H9 (cell line): Measurements from ENCODE around the gene MAGI1. TPM values are rescaled to one million over a fixed set of nuclear protein-coding genes. Genes with fewer than 3 reads are reported as not detected.

Experiments
- DNase-seq: peaks from one replicate; pipeline ENCODE4 v3.0.0-alpha.2; 2017
- H2AFZ ChIP-seq: one replicate; pipeline ENCODE4 v1.6.1; 2013; ENCODE audit warnings: mild to moderate bottlenecking, low read length, control low read depth, moderate library complexity
- H2AK5ac ChIP-seq: 2 replicates; pipeline ENCODE4 v1.6.1; 2013; ENCODE audit warnings: low read length, control low read depth, mixed read lengths; ENCODE audit not compliant: insufficient read length
- H2BK120ac ChIP-seq: one replicate; pipeline ENCODE4 v1.6.1; 2013; ENCODE audit warnings: low read depth, mild to moderate bottlenecking, low read length, control low read depth, inconsistent platforms; ENCODE audit not compliant: poor library complexity, severe bottlenecking
- H2BK12ac ChIP-seq: 2 replicates; pipeline ENCODE4 v1.6.1; 2013; ENCODE audit warnings: low read length, control low read depth, mixed read lengths, low read depth; ENCODE audit not compliant: insufficient read length
- H2BK15ac ChIP-seq: 2 replicates; pipeline ENCODE4 v1.6.1; 2013; ENCODE audit warnings: low read depth, low read length, control low read depth
- H2BK20ac ChIP-seq: one replicate; pipeline ENCODE4 v1.6.1; 2013; ENCODE audit warnings: low read depth, mild to moderate bottlenecking, low read length, control low read depth, inconsistent platforms; ENCODE audit not compliant: poor library complexity, severe bottlenecking
- H2BK5ac ChIP-seq: 2 replicates; pipeline ENCODE4 v1.6.1; 2013; ENCODE audit warnings: low read length, control low read depth, mixed read lengths; ENCODE audit not compliant: insufficient read length
- H3K14ac ChIP-seq: 2 replicates; pipeline ENCODE4 v1.6.1; 2013; ENCODE audit warnings: low read length, control low read depth; ENCODE audit not compliant: insufficient read depth
- H3K18ac ChIP-seq: 2 replicates; pipeline ENCODE4 v1.6.1; 2013; ENCODE audit warnings: low read depth, mild to moderate bottlenecking, mixed read lengths, low read length, control low read depth; ENCODE audit not compliant: insufficient read length
- H3K23ac ChIP-seq: 2 replicates; pipeline ENCODE4 v1.6.1; 2013; ENCODE audit warnings: low read length, control low read depth, mixed read lengths, low read depth; ENCODE audit not compliant: insufficient read length
- H3K23me2 ChIP-seq: 2 replicates; pipeline ENCODE4 v1.6.1; 2013; ENCODE audit warnings: low read depth, mild to moderate bottlenecking, mixed read lengths, low read length, control low read depth; ENCODE audit not compliant: insufficient read length, poor library complexity, severe bottlenecking
- H3K27ac ChIP-seq: 2 replicates; pipeline ENCODE4 v1.5.1; 2013; ENCODE audit warnings: low read length, control low read depth, mixed read lengths, low read depth; ENCODE audit not compliant: insufficient read length
- H3K27me3 ChIP-seq: 2 replicates; pipeline ENCODE4 v1.6.1; 2013; ENCODE audit warnings: low read length, control low read depth, inconsistent platforms; ENCODE audit not compliant: insufficient read depth
- H3K4ac ChIP-seq: 2 replicates; pipeline ENCODE4 v1.6.1; 2013; ENCODE audit warnings: low read depth, mild to moderate bottlenecking, control low read depth, inconsistent platforms, low read length, moderate library complexity
- H3K4me1 ChIP-seq: 2 replicates; pipeline ENCODE4 v1.6.1; 2013; ENCODE audit warnings: low read length, control low read depth, inconsistent platforms; ENCODE audit not compliant: insufficient read depth
- H3K4me2 ChIP-seq: 2 replicates; pipeline ENCODE4 v1.6.1; 2013; ENCODE audit warnings: low read length, control low read depth, mixed read lengths; ENCODE audit not compliant: insufficient read length, insufficient read depth
- H3K56ac ChIP-seq: 2 replicates; pipeline ENCODE4 v1.6.1; 2013; ENCODE audit warnings: low read depth, mild to moderate bottlenecking, mixed read lengths, low read length, control low read depth; ENCODE audit not compliant: insufficient read length
- H3K79me1 ChIP-seq: 2 replicates; pipeline ENCODE4 v1.6.1; 2013; ENCODE audit warnings: low read depth, mild to moderate bottlenecking, moderate library complexity, low read length, control low read depth, inconsistent platforms; ENCODE audit not compliant: insufficient read depth, poor library complexity, severe bottlenecking
- H3K79me2 ChIP-seq: 2 replicates; pipeline ENCODE4 v1.6.1; 2013; ENCODE audit warnings: low read length, control low read depth, inconsistent platforms; ENCODE audit not compliant: insufficient read depth
- H3K9ac ChIP-seq: 2 replicates; pipeline ENCODE4 v1.6.1; 2013; ENCODE audit warnings: low read length, control low read depth, mixed read lengths; ENCODE audit not compliant: insufficient read length; ENCODE audit errors: extremely low read depth
- H3K9me3 ChIP-seq: one replicate; pipeline ENCODE4 v1.6.1; 2013; ENCODE audit warnings: low read depth, low read length, inconsistent platforms; ENCODE audit not compliant: control insufficient read depth
- H3T11ph ChIP-seq: one replicate; pipeline ENCODE4 v1.6.1; 2013; ENCODE audit warnings: mild to moderate bottlenecking, low read length, control low read depth, inconsistent platforms
- H4K20me1 ChIP-seq: one replicate; pipeline ENCODE4 v1.6.1; 2013; ENCODE audit not compliant: control insufficient read depth, insufficient read length, insufficient read depth
- H4K5ac ChIP-seq: 2 replicates; pipeline ENCODE4 v1.6.1; 2013; ENCODE audit warnings: low read depth, mild to moderate bottlenecking, mixed read lengths, low read length, control low read depth; ENCODE audit not compliant: insufficient read length
- H4K8ac ChIP-seq: replicated peaks from 2 replicates; pipeline ENCODE4 v1.6.1; 2013; ENCODE audit warnings: low read length, control low read depth, mixed read lengths, low read depth; ENCODE audit not compliant: insufficient read length
- H4K91ac ChIP-seq: 2 replicates; pipeline ENCODE4 v1.6.1; 2013; ENCODE audit warnings: low read depth, mild to moderate bottlenecking, moderate library complexity, mixed read lengths, low read length, control low read depth; ENCODE audit not compliant: insufficient read length
- H3K27ac Mint-ChIP-seq, 3 experiments: 2 replicates in 2 of 3; 3 replicates in 1 of 3; pipeline ENCODE4 v1.8.0; 2020 to 2021; ENCODE audit warnings: mixed read lengths in 3 of 3, mild to moderate bottlenecking in 1 of 3, moderate library complexity in 1 of 3
- H3K27me3 Mint-ChIP-seq: 2 replicates; pipeline ENCODE4 v1.8.0; 2021; ENCODE audit warnings: low read depth, mild to moderate bottlenecking, moderate library complexity, mixed read lengths
- H3K36me3 Mint-ChIP-seq, 3 experiments: 2 replicates in 2 of 3; 3 replicates in 1 of 3; pipeline ENCODE4 v1.8.0; 2020 to 2021; ENCODE audit warnings: low read depth in 3 of 3, mixed read lengths in 3 of 3; ENCODE audit not compliant: insufficient read depth in 1 of 3
- H3K4me1 Mint-ChIP-seq, 2 experiments: 2 replicates each; pipeline ENCODE4 v1.8.0; 2020; ENCODE audit warnings: mixed read lengths in 2 of 2
- H3K4me3 Mint-ChIP-seq, 2 experiments: 2 replicates in 1 of 2; 3 replicates in 1 of 2; pipeline ENCODE4 v1.8.0; 2020 to 2021; ENCODE audit warnings: mild to moderate bottlenecking in 2 of 2, mixed read lengths in 2 of 2, moderate library complexity in 1 of 2
- H3K9me3 Mint-ChIP-seq, 2 experiments: 2 replicates in 1 of 2; 3 replicates in 1 of 2; pipeline ENCODE4 v1.8.0; 2020; ENCODE audit warnings: mild to moderate bottlenecking in 2 of 2, mixed read lengths in 2 of 2, moderate library complexity in 1 of 2
- WGBS: extraction: QIAGEN DNeasy Blood & Tissue Kit; methylation state at CpG from one replicate; pipeline ENCODE4 v1.1.7; 2013; ENCODE audit warnings: missing lambda C conversion rate, low lambda C conversion rate, mixed read lengths; ENCODE audit not compliant: insufficient read length; ENCODE audit errors: extremely low coverage; 5-methylcytosine and 5-hydroxymethylcytosine counted together
- total RNA-seq: library from RNA; stranded (reverse); gene quantifications from 2 replicates; pipeline ENCODE4 v1.2.1, GENCODE V29; 2021
- TF ChIP-seq, protein P1 (sequence below): fragments of 200-600 bp; sonication (generic); conservative IDR thresholded peaks from 3 replicates; pipeline ENCODE4 v1.8.0; 2021; ENCODE audit warnings: antibody characterized with exemption, mild to moderate bottlenecking

Gene MAGI1
- total RNA-seq, 1 experiment from 2014 or later: 65.7 TPM

GRCh38 chr3:65846936-65847335 is 191.8 kb downstream of the MAGI1 start:
- Mint-ChIP-seq H3K9me3 (no peaks in the 10 kb centered on the region), H3K4me1 (peaks cover 0 to 6% of the 10 kb centered on the region in 2 experiments; a peak in 1 of 4 replicates)

More at GRCh38 chr3:65846936-65847335, 191.8 kb downstream of the MAGI1 start:
- Histone ChIP-seq H3K4me2 (no peak overlapping the region), H2BK20ac (no peak overlapping the region), H3K9ac (no peak overlapping the region), H4K91ac (no peak overlapping the region), H3K9me3 (no peaks in the 10 kb centered on the region), H3K27ac (no peak overlapping the region), H3K27me3 (no peaks in the 10 kb centered on the region), H3K23me2 (no peaks in the 10 kb centered on the region), H2BK12ac (no peak overlapping the region), H4K20me1 (no peaks in the 10 kb centered on the region), H3T11ph (no peak overlapping the region), H3K14ac (no peak overlapping the region), H3K23ac (no peak overlapping the region), H3K56ac (no peak overlapping the region), H2AFZ (no peak overlapping the region), H3K18ac (no peak overlapping the region), H2BK120ac (no peak overlapping the region), H3K79me1 (peaks cover 3% of the 10 kb centered on the region), H3K4me1 (no peaks in the 10 kb centered on the region), H2BK5ac (no peak overlapping the region), H2BK15ac (no peak overlapping the region), H3K79me2 (0 out of 2 replicates have a peak, but pooled peaks cover 2% of the 10 kb centered on the region), H4K8ac (no peak overlapping the region), H4K5ac (no peak overlapping the region), H3K4ac (no peak overlapping the region), H2AK5ac (no peak overlapping the region)
- H3K4me3 Mint-ChIP-seq: no peak overlapping the region
- TF ChIP-seq, protein P1, sequence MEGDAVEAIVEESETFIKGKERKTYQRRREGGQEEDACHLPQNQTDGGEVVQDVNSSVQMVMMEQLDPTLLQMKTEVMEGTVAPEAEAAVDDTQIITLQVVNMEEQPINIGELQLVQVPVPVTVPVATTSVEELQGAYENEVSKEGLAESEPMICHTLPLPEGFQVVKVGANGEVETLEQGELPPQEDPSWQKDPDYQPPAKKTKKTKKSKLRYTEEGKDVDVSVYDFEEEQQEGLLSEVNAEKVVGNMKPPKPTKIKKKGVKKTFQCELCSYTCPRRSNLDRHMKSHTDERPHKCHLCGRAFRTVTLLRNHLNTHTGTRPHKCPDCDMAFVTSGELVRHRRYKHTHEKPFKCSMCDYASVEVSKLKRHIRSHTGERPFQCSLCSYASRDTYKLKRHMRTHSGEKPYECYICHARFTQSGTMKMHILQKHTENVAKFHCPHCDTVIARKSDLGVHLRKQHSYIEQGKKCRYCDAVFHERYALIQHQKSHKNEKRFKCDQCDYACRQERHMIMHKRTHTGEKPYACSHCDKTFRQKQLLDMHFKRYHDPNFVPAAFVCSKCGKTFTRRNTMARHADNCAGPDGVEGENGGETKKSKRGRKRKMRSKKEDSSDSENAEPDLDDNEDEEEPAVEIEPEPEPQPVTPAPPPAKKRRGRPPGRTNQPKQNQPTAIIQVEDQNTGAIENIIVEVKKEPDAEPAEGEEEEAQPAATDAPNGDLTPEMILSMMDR: no peak
- no peaks in the 10 kb centered on the region; the same call in 1 of the 2 replicates for H3K27me3 Mint-ChIP-seq
- no peak overlapping the region for H3K27ac Mint-ChIP-seq
- no peaks in the 10 kb centered on the region for H3K36me3 Mint-ChIP-seq
- no peak for DNase-seq
- no CpG with 5 or more reads among the region's 1 CpG for WGBS
